Measurements from ENCODE around the gene NRDE2.

Gene NRDE2

GRCh38 chr14:90293766-90294730 lies 37.7 kb downstream of the NRDE2 start:
- no peak for TF ChIP-seq CTCF (conservative IDR thresholded peaks at IDR 0.05; ENCODE audit: low read depth)
- CTCF ChIA-PET = no interaction called here

GRCh38 chr14:90291699-90292098 lies 40.0 kb downstream of the NRDE2 start:
- TF ChIP-seq CTCF (conservative IDR thresholded peaks at IDR 0.05; ENCODE audit: low read depth) = no peak
- H3K27ac ChIP-seq = no peak overlapping the region
- ChIA-PET CTCF (interaction anchor here (0.7 to 1.7 kb wide), 3 partner anchors 10 to 134 kb away, joined by 3 to 7 read pairs (median 3); no protein-coding TSS in a partner anchor), POLR2A (ENCODE audit: low non-redundant PET) (no interaction called here)
- no peak for DNase-seq (ENCODE audit: low spot score)

More at GRCh38 chr14:90293766-90294730, 37.7 kb downstream of the NRDE2 start:
- POLR2A ChIA-PET (ENCODE audit: low non-redundant PET) = no interaction called here
- DNase-seq (ENCODE audit: low spot score) = no peak
- H3K27ac ChIP-seq = no peak overlapping the region

- no peak for DNase-seq (ENCODE audit: low spot score)
- H3K27ac ChIP-seq = no peak overlapping the region
- CTCF ChIA-PET = interaction anchor here (0.8 kb wide), 1 partner anchor 31 kb away, joined by 5 read pairs; no protein-coding TSS in a partner anchor
- POLR2A ChIA-PET (ENCODE audit: low non-redundant PET) = no interaction called here
- TF ChIP-seq CTCF (conservative IDR thresholded peaks at IDR 0.05; ENCODE audit: low read depth) = no peak
Measured at GRCh38 chr14:90290337-90291011, 41.3 kb downstream of the NRDE2 start.

- ChIA-PET POLR2A (ENCODE audit: low non-redundant PET) (no interaction called here), CTCF (interaction anchor here (1.0 to 1.6 kb wide), 2 partner anchors 8 to 408 kb away, joined by 6 read pairs; no protein-coding TSS in a partner anchor)
- DNase-seq (ENCODE audit: low spot score) = no peak
- no peak for TF ChIP-seq CTCF (conservative IDR thresholded peaks at IDR 0.05; ENCODE audit: low read depth)
- no peak overlapping the region for H3K27ac ChIP-seq
Measured at GRCh38 chr14:90288651-90289355, 42.9 kb downstream of the NRDE2 start.

GRCh38 chr14:90287791-90288190 lies 44.0 kb downstream of the NRDE2 start:
- POLR2A ChIA-PET (ENCODE audit: low non-redundant PET) = no interaction called here
- CTCF ChIA-PET = no interaction called here
- no peak for DNase-seq (ENCODE audit: low spot score)

More at GRCh38 chr14:90287791-90288190, 44.0 kb downstream of the NRDE2 start:
- TF ChIP-seq CTCF (conservative IDR thresholded peaks at IDR 0.05; ENCODE audit: low read depth) = no peak
- no peak overlapping the region for H3K27ac ChIP-seq

All from RWPE1 (cell line).